Lung (tissue), 13 donors: ENCODE measurements around the gene MRPL42. TPM values are rescaled to one million over a fixed set of nuclear protein-coding genes. Genes with fewer than 3 reads are reported as not detected.

ENCODE experiments used
- ATAC-seq: fragments of 200-7000 bp; cut with Tn5 transposase; one replicate; pipeline ENCODE4 v1.9.1; 2020; ENCODE audit warnings: moderate number of reproducible peaks; ENCODE audit not compliant: insufficient read depth, low FRiP score
- DNase-seq, 3 donors: peaks; one replicate each; pipeline ENCODE4 v3.0.0-alpha.2; 2013 to 2017
- H3K27ac ChIP-seq, 2 donors: one replicate each; pipeline ENCODE4 v1.5.1; 2013; ENCODE audit warnings: mild to moderate bottlenecking in 2 of 2, moderate library complexity in 2 of 2, control low read depth in 1 of 2, inconsistent platforms in 1 of 2, low read depth in 1 of 2, low read length in 1 of 2
- H3K27me3 ChIP-seq, 3 donors: one replicate each; pipeline ENCODE4 v1.5.1; 2013; ENCODE audit warnings: low read length in 2 of 3; ENCODE audit not compliant: control insufficient read depth in 3 of 3, insufficient read depth in 3 of 3
- H3K36me3 ChIP-seq, 4 donors: one replicate each; pipeline ENCODE4 v1.5.1; 2013; ENCODE audit warnings: low read length in 4 of 4, mild to moderate bottlenecking in 1 of 4, moderate library complexity in 1 of 4; ENCODE audit not compliant: control insufficient read depth in 4 of 4, insufficient read depth in 4 of 4
- H3K4me1 ChIP-seq, 5 donors: one replicate each; pipeline ENCODE4 v1.5.1; 2013; ENCODE audit warnings: low read length in 5 of 5, mild to moderate bottlenecking in 2 of 5, moderate library complexity in 1 of 5; ENCODE audit not compliant: control insufficient read depth in 5 of 5, insufficient read depth in 5 of 5
- H3K4me3 ChIP-seq: one replicate; pipeline ENCODE4 v1.5.1; 2013; ENCODE audit warnings: mild to moderate bottlenecking, control low read depth, moderate library complexity
- H3K9ac ChIP-seq, 2 donors: one replicate each; pipeline ENCODE4 v1.5.1; 2013; ENCODE audit warnings: low read length in 2 of 2, control low read depth in 1 of 2; ENCODE audit not compliant: insufficient read depth in 1 of 2
- H3K9me3 ChIP-seq, 4 donors: one replicate each; pipeline ENCODE4 v1.5.1; 2013; ENCODE audit warnings: low read length in 3 of 4, mild to moderate bottlenecking in 1 of 4, moderate library complexity in 1 of 4; ENCODE audit not compliant: control insufficient read depth in 4 of 4, insufficient read depth in 3 of 4
- WGBS, 2 donors: extraction: QIAGEN DNeasy Blood & Tissue Kit; methylation state at CpG; one replicate each; pipeline ENCODE4 v1.1.7; 2013; 5-methylcytosine and 5-hydroxymethylcytosine counted together
- polyA plus RNA-seq, 2 donors: library from polyadenylated mRNA; stranded (reverse); fragments of 200-250 nt; gene quantifications; one replicate each; pipeline ENCODE4 v1.2.1, GENCODE V29; 2013
- small RNA-seq: library from RNA; depleted of rRNA; stranded (forward); fragments of <200 nt; gene quantifications from one replicate; pipeline ENCODE3, GENCODE V24; 2014; ENCODE audit warnings: low replicate concordance
- total RNA-seq, 2 donors: library from RNA; depleted of rRNA in 1 of 2; stranded (reverse); fragments of >200 nt in 1 of 2; gene quantifications; one replicate each; pipeline ENCODE4 v1.2.1, GENCODE V29; 2014 to 2021
- TF ChIP-seq, protein P1 (sequence below): IDR thresholded peaks from 2 replicates; pipeline ENCODE4 v1.5.1; 2012; ENCODE audit warnings: mild to moderate bottlenecking; ENCODE audit errors: control extremely low read depth, extremely low read depth
- donor health status: control.
- donor health status: control.
- donor health status: Bipolar disorder and iron deficiency.
- donor health status: healthy.
- donor health status: DM: yes; HTN: yes; CAD: no.

Gene MRPL42
- total and polyA plus RNA-seq, 4 donors, result 27.5 to 65.7 (median 43.6) TPM

- Histone ChIP-seq H3K27ac (no peak overlapping the region), H3K4me1 (no peaks in the 10 kb centered on the region), H3K9me3 (peaks cover 0 to 2% (median 0%) of the 10 kb centered on the region in 4 donors), H3K36me3 (no peaks in the 10 kb centered on the region), H3K4me3 (no peak overlapping the region), H3K27me3 (no peaks in the 10 kb centered on the region), H3K9ac (no peak overlapping the region)
- ATAC-seq (no peak), DNase-seq (no peak)
- WGBS, 2 donors, result 93 to 97% methylated on average over 3 of the region's 3 CpGs
- TF ChIP-seq, protein P1, sequence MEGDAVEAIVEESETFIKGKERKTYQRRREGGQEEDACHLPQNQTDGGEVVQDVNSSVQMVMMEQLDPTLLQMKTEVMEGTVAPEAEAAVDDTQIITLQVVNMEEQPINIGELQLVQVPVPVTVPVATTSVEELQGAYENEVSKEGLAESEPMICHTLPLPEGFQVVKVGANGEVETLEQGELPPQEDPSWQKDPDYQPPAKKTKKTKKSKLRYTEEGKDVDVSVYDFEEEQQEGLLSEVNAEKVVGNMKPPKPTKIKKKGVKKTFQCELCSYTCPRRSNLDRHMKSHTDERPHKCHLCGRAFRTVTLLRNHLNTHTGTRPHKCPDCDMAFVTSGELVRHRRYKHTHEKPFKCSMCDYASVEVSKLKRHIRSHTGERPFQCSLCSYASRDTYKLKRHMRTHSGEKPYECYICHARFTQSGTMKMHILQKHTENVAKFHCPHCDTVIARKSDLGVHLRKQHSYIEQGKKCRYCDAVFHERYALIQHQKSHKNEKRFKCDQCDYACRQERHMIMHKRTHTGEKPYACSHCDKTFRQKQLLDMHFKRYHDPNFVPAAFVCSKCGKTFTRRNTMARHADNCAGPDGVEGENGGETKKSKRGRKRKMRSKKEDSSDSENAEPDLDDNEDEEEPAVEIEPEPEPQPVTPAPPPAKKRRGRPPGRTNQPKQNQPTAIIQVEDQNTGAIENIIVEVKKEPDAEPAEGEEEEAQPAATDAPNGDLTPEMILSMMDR, result no peak
These were observed 98.4 kb downstream of the MRPL42 start for GRCh38 chr12:93565760-93566159.

Small RNAs within 50 kb of the gene (small RNA-seq; reads per million reads assigned to genes)
- not detected for gene RF00019

Other genes with a start within 250 kb of the MRPL42 start
- 100 to 1,000 TPM in 1 of 2 donors, 10 to 100 TPM in 1; 54.7 to 102 TPM for gene NUDT4, start 89.6 kb upstream of the MRPL42 start, total RNA-seq
- gene NUDT4, start 89.6 kb upstream of the MRPL42 start, polyA plus RNA-seq, result 10 to 100 TPM; 20.8 to 23.8 TPM
- gene UBE2N, start 25.6 kb upstream of the MRPL42 start, total RNA-seq, result 10 to 100 TPM; 87.4 to 89.4 TPM
- 10 to 100 TPM; 65.1 to 72.2 TPM for gene UBE2N, start 25.6 kb upstream of the MRPL42 start, polyA plus RNA-seq
- gene SOCS2, start 105.2 kb downstream of the MRPL42 start, total RNA-seq, result 10 to 100 TPM; 29.9 to 35.6 TPM
- gene SOCS2, start 105.2 kb downstream of the MRPL42 start, polyA plus RNA-seq, result 10 to 100 TPM; 26.9 to 45.1 TPM
- gene CRADD, start 209.9 kb downstream of the MRPL42 start, total RNA-seq, result 10 to 100 TPM; 16.8 to 28.9 TPM
- gene CRADD, start 209.9 kb downstream of the MRPL42 start, polyA plus RNA-seq, result 10 to 100 TPM in 1 of 2 donors, 1 to 10 TPM in 1; 6.3 to 16.3 TPM